Measurements from ENCODE around the gene RFNG. TPM values are rescaled to one million over a fixed set of nuclear protein-coding genes. Genes with fewer than 3 reads are reported as not detected.
A peak's percentile ranks its signal among the peaks of the same experiment; 100 is the strongest.

RFNG gene
- total and polyA plus RNA-seq, 2 of the 13 experiments (the other 11 are each of a cell fraction or from before 2014, with no cell fraction given): 61.4 to 64.0 TPM

DNA sequence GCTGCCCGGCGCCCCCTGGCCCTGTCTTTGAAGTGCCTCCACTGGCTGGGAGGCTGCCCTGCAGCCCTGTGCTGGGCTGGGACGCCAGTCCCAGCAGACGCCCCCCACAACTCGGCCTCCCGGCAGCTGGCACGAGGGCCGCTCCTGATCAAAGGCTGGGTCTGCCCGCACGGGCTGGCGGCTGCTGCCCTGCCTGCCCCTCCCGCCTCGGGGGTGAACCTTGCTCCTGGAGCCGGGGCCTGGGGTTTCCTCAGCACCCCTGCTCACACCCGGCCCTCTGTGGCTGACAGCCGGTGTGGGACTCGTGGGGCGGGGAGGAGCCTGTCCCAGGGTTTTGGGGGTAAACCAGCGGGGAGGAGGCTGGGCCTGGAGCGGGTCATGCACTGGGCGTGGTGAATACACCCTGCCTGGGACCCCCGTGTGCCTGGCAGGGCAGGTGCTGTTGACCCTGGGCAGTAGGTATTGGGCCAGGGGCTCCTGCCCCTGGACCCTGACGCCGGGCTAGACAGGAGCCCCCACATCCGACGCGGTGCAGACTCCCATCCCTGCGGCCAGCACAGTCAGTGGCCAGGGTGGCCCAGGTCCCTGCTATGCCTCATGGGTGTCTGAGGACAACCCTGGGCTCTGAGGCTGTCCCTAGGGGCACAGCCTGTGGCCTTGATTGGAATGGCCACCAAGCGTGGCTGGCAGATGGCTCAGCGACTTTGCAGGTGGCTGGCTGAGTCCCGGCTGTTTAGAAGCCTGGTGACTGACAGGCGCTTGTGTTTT, 50.6 kb downstream of the RFNG start (continued):
- TF ChIP-seq NCOA1 (CRISPR knock-in tag; IDR thresholded peaks at IDR 0.05): peak; percentile 98
- TF ChIP-seq, protein P1, sequence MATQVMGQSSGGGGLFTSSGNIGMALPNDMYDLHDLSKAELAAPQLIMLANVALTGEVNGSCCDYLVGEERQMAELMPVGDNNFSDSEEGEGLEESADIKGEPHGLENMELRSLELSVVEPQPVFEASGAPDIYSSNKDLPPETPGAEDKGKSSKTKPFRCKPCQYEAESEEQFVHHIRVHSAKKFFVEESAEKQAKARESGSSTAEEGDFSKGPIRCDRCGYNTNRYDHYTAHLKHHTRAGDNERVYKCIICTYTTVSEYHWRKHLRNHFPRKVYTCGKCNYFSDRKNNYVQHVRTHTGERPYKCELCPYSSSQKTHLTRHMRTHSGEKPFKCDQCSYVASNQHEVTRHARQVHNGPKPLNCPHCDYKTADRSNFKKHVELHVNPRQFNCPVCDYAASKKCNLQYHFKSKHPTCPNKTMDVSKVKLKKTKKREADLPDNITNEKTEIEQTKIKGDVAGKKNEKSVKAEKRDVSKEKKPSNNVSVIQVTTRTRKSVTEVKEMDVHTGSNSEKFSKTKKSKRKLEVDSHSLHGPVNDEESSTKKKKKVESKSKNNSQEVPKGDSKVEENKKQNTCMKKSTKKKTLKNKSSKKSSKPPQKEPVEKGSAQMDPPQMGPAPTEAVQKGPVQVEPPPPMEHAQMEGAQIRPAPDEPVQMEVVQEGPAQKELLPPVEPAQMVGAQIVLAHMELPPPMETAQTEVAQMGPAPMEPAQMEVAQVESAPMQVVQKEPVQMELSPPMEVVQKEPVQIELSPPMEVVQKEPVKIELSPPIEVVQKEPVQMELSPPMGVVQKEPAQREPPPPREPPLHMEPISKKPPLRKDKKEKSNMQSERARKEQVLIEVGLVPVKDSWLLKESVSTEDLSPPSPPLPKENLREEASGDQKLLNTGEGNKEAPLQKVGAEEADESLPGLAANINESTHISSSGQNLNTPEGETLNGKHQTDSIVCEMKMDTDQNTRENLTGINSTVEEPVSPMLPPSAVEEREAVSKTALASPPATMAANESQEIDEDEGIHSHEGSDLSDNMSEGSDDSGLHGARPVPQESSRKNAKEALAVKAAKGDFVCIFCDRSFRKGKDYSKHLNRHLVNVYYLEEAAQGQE (IDR thresholded peaks at IDR 0.05; ENCODE audit: borderline replicate concordance in 1 of 2, low read depth in 1 of 2, low read length in 2 of 2): peak in 1 of 2 experiments; percentile 56; a peak in 2 of 4 replicates
- TF ChIP-seq ATAD3A (CRISPR knock-in tag; IDR thresholded peaks at IDR 0.05): no peak
- no peak for TF ChIP-seq ZNF496 (CRISPR knock-in tag; IDR thresholded peaks at IDR 0.05; ENCODE audit: insufficient replicate concordance)
- TF ChIP-seq ZNF577 (CRISPR knock-in tag; IDR thresholded peaks at IDR 0.05; ENCODE audit: borderline replicate concordance, low read depth): no peak
- TF ChIP-seq MTA1 (CRISPR knock-in tag; IDR thresholded peaks at IDR 0.05; ENCODE audit: borderline replicate concordance): peak; percentile 92
- peak; percentile 71 for TF ChIP-seq ZMYM3 (CRISPR knock-in tag; IDR thresholded peaks at IDR 0.05)
- 0 out of 2 replicates have a peak, but pooled peaks have one; percentile 87 for TF ChIP-seq ZNF572 (CRISPR knock-in tag; IDR thresholded peaks at IDR 0.05)
- no peak for TF ChIP-seq PRPF4 (IDR thresholded peaks at IDR 0.05; ENCODE audit: low read depth, low read length, poor library complexity, severe bottlenecking)
- TF ChIP-seq, protein P2, sequence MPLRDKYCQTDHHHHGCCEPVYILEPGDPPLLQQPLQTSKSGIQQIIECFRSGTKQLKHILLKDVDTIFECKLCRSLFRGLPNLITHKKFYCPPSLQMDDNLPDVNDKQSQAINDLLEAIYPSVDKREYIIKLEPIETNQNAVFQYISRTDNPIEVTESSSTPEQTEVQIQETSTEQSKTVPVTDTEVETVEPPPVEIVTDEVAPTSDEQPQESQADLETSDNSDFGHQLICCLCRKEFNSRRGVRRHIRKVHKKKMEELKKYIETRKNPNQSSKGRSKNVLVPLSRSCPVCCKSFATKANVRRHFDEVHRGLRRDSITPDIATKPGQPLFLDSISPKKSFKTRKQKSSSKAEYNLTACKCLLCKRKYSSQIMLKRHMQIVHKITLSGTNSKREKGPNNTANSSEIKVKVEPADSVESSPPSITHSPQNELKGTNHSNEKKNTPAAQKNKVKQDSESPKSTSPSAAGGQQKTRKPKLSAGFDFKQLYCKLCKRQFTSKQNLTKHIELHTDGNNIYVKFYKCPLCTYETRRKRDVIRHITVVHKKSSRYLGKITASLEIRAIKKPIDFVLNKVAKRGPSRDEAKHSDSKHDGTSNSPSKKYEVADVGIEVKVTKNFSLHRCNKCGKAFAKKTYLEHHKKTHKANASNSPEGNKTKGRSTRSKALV (CRISPR knock-in tag; IDR thresholded peaks at IDR 0.05): peak; percentile 80; the same call in 1 of the 2 replicates
- TF ChIP-seq NFE2 (CRISPR knock-in tag; IDR thresholded peaks at IDR 0.05): no peak
- TF ChIP-seq, protein P3, sequence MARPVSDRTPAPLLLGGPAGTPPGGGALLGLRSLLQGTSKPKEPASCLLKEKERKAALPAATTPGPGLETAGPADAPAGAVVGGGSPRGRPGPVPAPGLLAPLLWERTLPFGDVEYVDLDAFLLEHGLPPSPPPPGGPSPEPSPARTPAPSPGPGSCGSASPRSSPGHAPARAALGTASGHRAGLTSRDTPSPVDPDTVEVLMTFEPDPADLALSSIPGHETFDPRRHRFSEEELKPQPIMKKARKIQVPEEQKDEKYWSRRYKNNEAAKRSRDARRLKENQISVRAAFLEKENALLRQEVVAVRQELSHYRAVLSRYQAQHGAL (CRISPR knock-in tag; IDR thresholded peaks at IDR 0.05; ENCODE audit: not compliant biosample characterization): no peak
- TF ChIP-seq ZNF607 (CRISPR knock-in tag; IDR thresholded peaks at IDR 0.05; ENCODE audit: borderline replicate concordance): peak; percentile 91; the same call in 1 of the 2 replicates
- TF ChIP-seq NFIB (CRISPR knock-in tag; IDR thresholded peaks at IDR 0.05; ENCODE audit: borderline replicate concordance): no peak
- peak; percentile 99 for TF ChIP-seq PHF21A (CRISPR knock-in tag; IDR thresholded peaks at IDR 0.05)
- TF ChIP-seq, protein P4, sequence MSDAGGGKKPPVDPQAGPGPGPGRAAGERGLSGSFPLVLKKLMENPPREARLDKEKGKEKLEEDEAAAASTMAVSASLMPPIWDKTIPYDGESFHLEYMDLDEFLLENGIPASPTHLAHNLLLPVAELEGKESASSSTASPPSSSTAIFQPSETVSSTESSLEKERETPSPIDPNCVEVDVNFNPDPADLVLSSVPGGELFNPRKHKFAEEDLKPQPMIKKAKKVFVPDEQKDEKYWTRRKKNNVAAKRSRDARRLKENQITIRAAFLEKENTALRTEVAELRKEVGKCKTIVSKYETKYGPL (CRISPR knock-in tag; IDR thresholded peaks at IDR 0.05): peak; percentile 23; the same call in 1 of the 2 replicates
- TF ChIP-seq ZNF354B (CRISPR knock-in tag; IDR thresholded peaks at IDR 0.05): no peak
- TF ChIP-seq CHCHD3 (CRISPR knock-in tag; IDR thresholded peaks at IDR 0.05): no peak
- TF ChIP-seq MIXL1 (CRISPR knock-in tag; IDR thresholded peaks at IDR 0.05): peak; percentile 91
- no peak; the same call in 1 of the 2 replicates for TF ChIP-seq ZBTB8A (CRISPR knock-in tag; IDR thresholded peaks at IDR 0.05; ENCODE audit: borderline replicate concordance, low read depth)
- TF ChIP-seq SNRNP70 (IDR thresholded peaks at IDR 0.05; ENCODE audit: low read depth, low read length): no peak
- TF ChIP-seq SOX5 (CRISPR knock-in tag; IDR thresholded peaks at IDR 0.05; ENCODE audit: borderline replicate concordance): peak; percentile 90
- TF ChIP-seq MTF2 (CRISPR knock-in tag; IDR thresholded peaks at IDR 0.05; ENCODE audit: borderline replicate concordance): no peak; the same call in 1 of the 2 replicates
